Measurements from ENCODE around the gene INHA.

DNA sequence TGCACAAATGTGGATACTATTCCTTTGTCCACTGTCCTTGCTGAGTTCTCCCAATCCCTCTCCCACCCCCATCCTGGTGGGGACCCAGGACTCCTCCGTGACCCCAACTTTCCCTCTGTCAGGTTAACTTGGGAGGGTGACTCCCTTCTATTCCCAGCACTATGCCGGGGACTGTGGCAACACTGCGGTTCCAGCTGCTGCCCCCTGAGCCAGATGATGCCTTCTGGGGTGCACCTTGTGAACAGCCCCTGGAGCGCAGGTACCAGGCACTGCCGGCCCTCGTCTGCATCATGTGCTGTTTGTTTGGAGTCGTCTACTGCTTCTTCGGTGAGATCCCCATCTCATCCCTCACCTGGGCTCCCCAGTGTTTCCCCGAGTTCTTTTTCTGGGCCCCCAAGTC is 27.5 kb upstream of the INHA start:
- TF ChIP-seq, protein P1, sequence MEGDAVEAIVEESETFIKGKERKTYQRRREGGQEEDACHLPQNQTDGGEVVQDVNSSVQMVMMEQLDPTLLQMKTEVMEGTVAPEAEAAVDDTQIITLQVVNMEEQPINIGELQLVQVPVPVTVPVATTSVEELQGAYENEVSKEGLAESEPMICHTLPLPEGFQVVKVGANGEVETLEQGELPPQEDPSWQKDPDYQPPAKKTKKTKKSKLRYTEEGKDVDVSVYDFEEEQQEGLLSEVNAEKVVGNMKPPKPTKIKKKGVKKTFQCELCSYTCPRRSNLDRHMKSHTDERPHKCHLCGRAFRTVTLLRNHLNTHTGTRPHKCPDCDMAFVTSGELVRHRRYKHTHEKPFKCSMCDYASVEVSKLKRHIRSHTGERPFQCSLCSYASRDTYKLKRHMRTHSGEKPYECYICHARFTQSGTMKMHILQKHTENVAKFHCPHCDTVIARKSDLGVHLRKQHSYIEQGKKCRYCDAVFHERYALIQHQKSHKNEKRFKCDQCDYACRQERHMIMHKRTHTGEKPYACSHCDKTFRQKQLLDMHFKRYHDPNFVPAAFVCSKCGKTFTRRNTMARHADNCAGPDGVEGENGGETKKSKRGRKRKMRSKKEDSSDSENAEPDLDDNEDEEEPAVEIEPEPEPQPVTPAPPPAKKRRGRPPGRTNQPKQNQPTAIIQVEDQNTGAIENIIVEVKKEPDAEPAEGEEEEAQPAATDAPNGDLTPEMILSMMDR (IDR thresholded peaks at IDR 0.05): no peak
- TF ChIP-seq POLR2A (IDR thresholded peaks at IDR 0.05): no peak

Data from Peyer's patch (tissue), 4 donors.